ENCODE results near the gene SLC12A4. TPM values are rescaled to one million over a fixed set of nuclear protein-coding genes. Genes with fewer than 3 reads are reported as not detected.

Gene SLC12A4
- total RNA-seq, 1 experiment from 2014 or later, result 11.0 TPM

DNA sequence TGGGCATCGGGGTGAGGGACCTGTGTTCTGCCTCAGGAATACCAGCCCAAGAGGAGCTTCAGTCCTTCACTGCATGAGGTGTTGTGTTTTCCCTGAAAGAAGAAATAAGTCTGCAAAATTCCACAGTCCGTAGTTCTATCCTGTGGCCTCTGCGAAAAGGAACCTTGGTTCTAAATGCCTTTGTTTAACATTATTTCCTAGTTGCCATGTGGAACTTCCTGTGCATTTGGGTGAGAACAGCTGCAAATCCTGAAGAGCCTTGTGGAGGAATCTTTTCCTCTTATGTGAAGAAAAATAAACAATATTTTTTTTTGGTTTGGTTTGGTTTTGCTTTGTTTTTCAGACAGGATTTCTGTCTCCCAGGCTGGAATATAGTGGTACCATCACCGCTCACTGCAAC is 65.6 kb downstream of the SLC12A4 start:
- no peak for DNase-seq
- H3K36me3 ChIP-seq (ENCODE audit: insufficient read depth, low read length), result no peaks in the 10 kb centered on the region
- H3K27me3 ChIP-seq (ENCODE audit: low read length), result no peaks in the 10 kb centered on the region
- no peak overlapping the region for H3K4me3 ChIP-seq (ENCODE audit: low read length)
- H3K79me2 ChIP-seq (ENCODE audit: low read length), result peaks cover 26% of the 10 kb centered on the region
- no peaks in the 10 kb centered on the region for H3K9me3 ChIP-seq (ENCODE audit: low read length)
- no peak overlapping the region for H3K27ac ChIP-seq (ENCODE audit: low read length)
- no peaks in the 10 kb centered on the region for H3K9me2 ChIP-seq (replicated peaks; ENCODE audit: insufficient read depth, low read length)
- no peak overlapping the region for H3K4me2 ChIP-seq (ENCODE audit: low read depth, low read length, poor library complexity, severe bottlenecking)
- no peaks in the 10 kb centered on the region for H3K4me1 ChIP-seq (ENCODE audit: low read length)
- H2AFZ ChIP-seq (ENCODE audit: low read length), result no peak overlapping the region
- no peaks in the 10 kb centered on the region for H4K20me1 ChIP-seq (ENCODE audit: insufficient read depth, low read depth, low read length)
- no peak overlapping the region for H3K9ac ChIP-seq (ENCODE audit: low read length)

DNA sequence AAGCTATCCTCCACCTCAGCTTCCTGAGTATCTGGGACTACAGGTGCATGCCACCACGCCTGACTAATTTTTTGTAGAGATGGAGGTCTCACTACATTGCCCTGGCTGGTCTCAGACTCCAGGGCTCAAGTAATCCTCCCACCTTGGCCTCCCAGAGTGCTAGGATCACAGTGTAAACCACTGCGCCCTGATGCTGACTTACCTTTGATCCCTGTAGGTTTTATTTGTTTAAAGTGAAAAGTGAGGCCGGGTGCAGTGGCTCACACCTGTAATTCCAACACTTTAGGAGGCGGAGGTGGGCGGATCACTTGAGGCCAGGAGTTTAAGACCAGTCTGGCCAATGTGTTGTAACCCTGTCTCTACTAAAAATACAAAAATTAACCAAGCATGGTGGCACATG is 66.7 kb downstream of the SLC12A4 start:
- Histone ChIP-seq H3K79me2 (ENCODE audit: low read length) (peaks cover 37% of the 10 kb centered on the region), H3K4me1 (ENCODE audit: low read length) (no peaks in the 10 kb centered on the region), H2AFZ (ENCODE audit: low read length) (no peak overlapping the region), H3K27ac (ENCODE audit: low read length) (no peak overlapping the region), H3K4me3 (ENCODE audit: low read length) (no peak overlapping the region), H3K27me3 (ENCODE audit: low read length) (no peaks in the 10 kb centered on the region), H4K20me1 (ENCODE audit: insufficient read depth, low read depth, low read length) (no peaks in the 10 kb centered on the region), H3K36me3 (ENCODE audit: insufficient read depth, low read length) (no peaks in the 10 kb centered on the region), H3K9ac (ENCODE audit: low read length) (no peak overlapping the region), H3K9me2 (replicated peaks; ENCODE audit: insufficient read depth, low read length) (no peaks in the 10 kb centered on the region), H3K4me2 (ENCODE audit: low read depth, low read length, poor library complexity, severe bottlenecking) (no peak overlapping the region), H3K9me3 (ENCODE audit: low read length) (no peaks in the 10 kb centered on the region)
- no peak for DNase-seq

DNA sequence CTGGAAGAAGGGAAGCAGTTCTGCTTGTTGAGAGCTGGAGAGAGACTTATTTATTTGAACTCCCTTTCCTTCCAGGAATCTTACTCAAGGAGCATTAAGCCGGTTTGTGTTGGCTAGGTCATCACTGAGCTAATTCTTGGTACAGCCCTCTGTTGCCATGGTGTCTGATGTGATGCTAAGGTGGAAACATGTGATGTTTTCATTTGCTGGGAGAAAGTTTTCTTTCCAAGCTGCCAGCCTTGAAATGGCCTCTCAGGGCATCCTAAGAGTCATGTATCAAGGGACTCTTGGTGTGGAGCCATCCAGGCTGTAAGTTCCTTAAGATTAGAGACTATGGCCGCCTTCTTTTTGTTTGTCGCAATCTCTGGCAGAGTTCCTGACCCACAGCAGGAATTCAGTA is 71.2 kb downstream of the SLC12A4 start:
- Histone ChIP-seq H4K20me1 (ENCODE audit: insufficient read depth, low read depth, low read length) (no peaks in the 10 kb centered on the region), H3K9me2 (replicated peaks; ENCODE audit: insufficient read depth, low read length) (no peaks in the 10 kb centered on the region), H3K79me2 (ENCODE audit: low read length) (peaks cover 73% of the 10 kb centered on the region), H3K9me3 (ENCODE audit: low read length) (no peaks in the 10 kb centered on the region), H2AFZ (ENCODE audit: low read length) (no peak overlapping the region), H3K9ac (ENCODE audit: low read length) (no peak overlapping the region), H3K4me3 (ENCODE audit: low read length) (no peak overlapping the region), H3K4me2 (ENCODE audit: low read depth, low read length, poor library complexity, severe bottlenecking) (no peak overlapping the region), H3K27ac (ENCODE audit: low read length) (no peak overlapping the region), H3K27me3 (ENCODE audit: low read length) (no peaks in the 10 kb centered on the region), H3K4me1 (ENCODE audit: low read length) (peaks cover 15% of the 10 kb centered on the region), H3K36me3 (ENCODE audit: insufficient read depth, low read length) (no peaks in the 10 kb centered on the region)
- no peak for DNase-seq

DNA sequence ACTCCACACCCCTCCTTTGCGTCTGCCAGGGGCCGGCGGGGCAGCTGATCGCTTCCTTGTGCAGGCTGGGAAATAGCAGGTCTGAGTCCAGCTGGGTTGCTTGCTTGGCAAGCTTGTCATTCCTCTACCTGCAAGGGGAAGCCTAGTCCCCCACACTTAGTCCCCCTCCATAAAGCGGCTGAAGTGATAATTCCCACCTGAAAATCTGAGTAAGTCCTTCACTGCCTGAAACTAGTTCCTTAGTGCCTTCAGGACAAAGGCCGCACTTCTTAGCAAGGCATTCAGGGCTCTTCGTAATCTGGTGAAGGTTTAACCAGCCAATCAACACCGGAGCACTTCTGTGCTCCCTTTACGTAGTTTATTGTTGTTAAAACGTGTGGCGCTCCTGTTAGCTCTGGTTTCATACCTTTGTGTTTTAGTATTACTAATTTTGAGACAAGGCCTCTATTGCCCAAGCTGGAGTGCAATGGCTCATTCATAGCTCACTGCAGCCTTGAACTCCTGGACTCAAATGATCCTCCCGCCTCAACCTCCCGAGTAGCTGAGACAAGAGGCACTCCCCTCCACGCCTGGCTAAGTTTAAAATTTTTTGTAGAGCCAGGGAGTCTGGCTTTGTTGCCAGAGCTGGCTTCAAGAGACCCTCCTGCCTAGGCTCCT is 74.6 kb downstream of the SLC12A4 start:
- no peak overlapping the region for H2AFZ ChIP-seq (ENCODE audit: low read length)
- no peaks in the 10 kb centered on the region for H3K27me3 ChIP-seq (ENCODE audit: low read length)
- no peaks in the 10 kb centered on the region for H3K9me2 ChIP-seq (replicated peaks; ENCODE audit: insufficient read depth, low read length)
- H3K9ac ChIP-seq (ENCODE audit: low read length), result peak overlapping the region; percentile 89
- no peaks in the 10 kb centered on the region for H3K36me3 ChIP-seq (ENCODE audit: insufficient read depth, low read length)
- peak overlapping the region; percentile 86 for H3K4me2 ChIP-seq (ENCODE audit: low read depth, low read length, poor library complexity, severe bottlenecking)
- H3K4me1 ChIP-seq (ENCODE audit: low read length), result peaks cover 17% of the 10 kb centered on the region
- DNase-seq, result peak; percentile 62
- peak overlapping the region; percentile 38; the same call in 1 of the 2 replicates for H3K27ac ChIP-seq (ENCODE audit: low read length)
- peak overlapping the region; percentile 93 for H3K4me3 ChIP-seq (ENCODE audit: low read length)
- H4K20me1 ChIP-seq (ENCODE audit: insufficient read depth, low read depth, low read length), result no peaks in the 10 kb centered on the region
- peaks cover 54% of the 10 kb centered on the region for H3K79me2 ChIP-seq (ENCODE audit: low read length)
- no peaks in the 10 kb centered on the region for H3K9me3 ChIP-seq (ENCODE audit: low read length)

Small RNAs within 50 kb of the gene (small RNA-seq; reads per million reads assigned to genes)
- gene RNU6-359P, result not detected

Other genes with a start within 250 kb of the SLC12A4 start
- gene GFOD2, start 249.3 kb downstream of the SLC12A4 start, total RNA-seq (2014; rRNA removed; shearing (Covaris generic); ENCODE audit: low replicate concordance), result 12.9 and 34.8 TPM in 2 replicates
- gene RANBP10, start 162.1 kb downstream of the SLC12A4 start, total RNA-seq (2014; rRNA removed; shearing (Covaris generic); ENCODE audit: low replicate concordance), result 9.3 and 10.7 TPM in 2 replicates
- gene TSNAXIP1, start 161.7 kb downstream of the SLC12A4 start, total RNA-seq (2014; rRNA removed; shearing (Covaris generic); ENCODE audit: low replicate concordance), result 0.52 and 1.1 TPM in 2 replicates
- gene THAP11, start 126.3 kb downstream of the SLC12A4 start, total RNA-seq (2014; rRNA removed; shearing (Covaris generic); ENCODE audit: low replicate concordance), result 57.1 and 89.9 TPM in 2 replicates
- gene NUTF2, start 121.7 kb downstream of the SLC12A4 start, total RNA-seq (2014; rRNA removed; shearing (Covaris generic); ENCODE audit: low replicate concordance), result 179 and 237 TPM in 2 replicates
- 22.0 and 36.0 TPM in 2 replicates for gene CENPT, start 120.9 kb downstream of the SLC12A4 start, total RNA-seq (2014; rRNA removed; shearing (Covaris generic); ENCODE audit: low replicate concordance)
- 46.4 and 52.1 TPM in 2 replicates for gene EDC4, start 95.6 kb downstream of the SLC12A4 start, total RNA-seq (2014; rRNA removed; shearing (Covaris generic); ENCODE audit: low replicate concordance)
- gene NRN1L, start 83.8 kb downstream of the SLC12A4 start, total RNA-seq (2014; rRNA removed; shearing (Covaris generic); ENCODE audit: low replicate concordance), result 0.56 TPM in 1 of 2 replicates, not detected in the other
- 7.2 and 14.2 TPM in 2 replicates for gene PSKH1, start 75.4 kb downstream of the SLC12A4 start, total RNA-seq (2014; rRNA removed; shearing (Covaris generic); ENCODE audit: low replicate concordance)
- gene CTRL, start 36.8 kb downstream of the SLC12A4 start, total RNA-seq (2014; rRNA removed; shearing (Covaris generic); ENCODE audit: low replicate concordance), result 1.0 and 1.6 TPM in 2 replicates
- gene PSMB10, start 31.8 kb downstream of the SLC12A4 start, total RNA-seq (2014; rRNA removed; shearing (Covaris generic); ENCODE audit: low replicate concordance), result 92.4 and 264 TPM in 2 replicates
- 1.1 and 1.3 TPM in 2 replicates for gene LCAT, start 24.5 kb downstream of the SLC12A4 start, total RNA-seq (2014; rRNA removed; shearing (Covaris generic); ENCODE audit: low replicate concordance)
- not detected in 2 replicates for gene DPEP3, start 11.9 kb upstream of the SLC12A4 start, total RNA-seq (2014; rRNA removed; shearing (Covaris generic); ENCODE audit: low replicate concordance)
- not detected in 2 replicates for gene DPEP2, start 30.8 kb upstream of the SLC12A4 start, total RNA-seq (2014; rRNA removed; shearing (Covaris generic); ENCODE audit: low replicate concordance)
- not detected in 2 replicates for gene DPEP2NB, start 47.3 kb upstream of the SLC12A4 start, total RNA-seq (2014; rRNA removed; shearing (Covaris generic); ENCODE audit: low replicate concordance)
- gene DDX28, start 54.6 kb upstream of the SLC12A4 start, total RNA-seq (2014; rRNA removed; shearing (Covaris generic); ENCODE audit: low replicate concordance), result 10.8 and 20.9 TPM in 2 replicates
- 23.7 and 35.8 TPM in 2 replicates for gene DUS2, start 54.6 kb upstream of the SLC12A4 start, total RNA-seq (2014; rRNA removed; shearing (Covaris generic); ENCODE audit: low replicate concordance)
- gene NFATC3, start 116.7 kb upstream of the SLC12A4 start, total RNA-seq (2014; rRNA removed; shearing (Covaris generic); ENCODE audit: low replicate concordance), result 39.1 and 72.3 TPM in 2 replicates

Measured in Karpas-422 (cell line).